ENCODE results near the gene MBNL3.

Gene MBNL3

DNA sequence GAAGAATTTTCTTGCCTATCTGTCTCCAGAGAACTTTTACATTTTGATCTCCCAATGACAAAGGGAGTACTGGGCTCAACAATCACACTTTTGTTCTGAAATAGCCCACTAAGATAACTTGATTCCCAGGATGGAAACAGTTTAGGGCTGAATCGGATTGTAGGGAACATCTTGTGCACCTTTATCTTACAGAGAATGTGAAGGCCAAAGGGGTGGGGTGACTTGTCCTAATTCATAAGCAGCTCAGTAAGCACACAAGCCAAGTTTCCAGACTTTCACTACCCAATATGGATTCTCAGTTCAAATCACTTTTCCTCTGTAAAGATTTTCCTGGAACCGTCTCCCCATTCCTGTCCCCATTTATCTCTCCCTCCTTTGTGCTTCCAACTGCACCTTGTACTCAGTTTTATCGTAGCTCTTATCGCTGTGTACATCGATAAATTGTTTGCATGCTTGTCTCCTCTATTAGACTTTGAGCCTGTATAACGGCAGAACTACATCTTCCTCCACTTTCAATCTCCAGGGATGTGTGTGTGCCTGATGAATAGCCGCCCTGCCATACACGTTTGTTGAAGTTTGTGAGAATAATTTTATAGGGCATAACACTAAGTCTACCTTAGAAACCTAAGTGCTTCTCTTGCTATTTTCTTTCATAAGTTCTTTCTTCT, 77.4 kb downstream of the MBNL3 start:
- no peaks in the 10 kb centered on the region for H3K4me1 ChIP-seq (ENCODE audit: control insufficient read depth in 1 of 2, insufficient read depth in 1 of 2, low read depth in 1 of 2, low read length in 1 of 2)
- no peaks in the 10 kb centered on the region for H3K27me3 ChIP-seq
- TF ChIP-seq, protein P1, sequence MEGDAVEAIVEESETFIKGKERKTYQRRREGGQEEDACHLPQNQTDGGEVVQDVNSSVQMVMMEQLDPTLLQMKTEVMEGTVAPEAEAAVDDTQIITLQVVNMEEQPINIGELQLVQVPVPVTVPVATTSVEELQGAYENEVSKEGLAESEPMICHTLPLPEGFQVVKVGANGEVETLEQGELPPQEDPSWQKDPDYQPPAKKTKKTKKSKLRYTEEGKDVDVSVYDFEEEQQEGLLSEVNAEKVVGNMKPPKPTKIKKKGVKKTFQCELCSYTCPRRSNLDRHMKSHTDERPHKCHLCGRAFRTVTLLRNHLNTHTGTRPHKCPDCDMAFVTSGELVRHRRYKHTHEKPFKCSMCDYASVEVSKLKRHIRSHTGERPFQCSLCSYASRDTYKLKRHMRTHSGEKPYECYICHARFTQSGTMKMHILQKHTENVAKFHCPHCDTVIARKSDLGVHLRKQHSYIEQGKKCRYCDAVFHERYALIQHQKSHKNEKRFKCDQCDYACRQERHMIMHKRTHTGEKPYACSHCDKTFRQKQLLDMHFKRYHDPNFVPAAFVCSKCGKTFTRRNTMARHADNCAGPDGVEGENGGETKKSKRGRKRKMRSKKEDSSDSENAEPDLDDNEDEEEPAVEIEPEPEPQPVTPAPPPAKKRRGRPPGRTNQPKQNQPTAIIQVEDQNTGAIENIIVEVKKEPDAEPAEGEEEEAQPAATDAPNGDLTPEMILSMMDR (IDR thresholded peaks at IDR 0.05) = no peak
- H3K9me3 ChIP-seq = no peaks in the 10 kb centered on the region
- H3K4me3 ChIP-seq (ENCODE audit: low read depth in 1 of 2, low read length in 1 of 2) = no peak overlapping the region
- H3K36me3 ChIP-seq = no peaks in the 10 kb centered on the region
- H3K27ac ChIP-seq = no peak overlapping the region

DNA sequence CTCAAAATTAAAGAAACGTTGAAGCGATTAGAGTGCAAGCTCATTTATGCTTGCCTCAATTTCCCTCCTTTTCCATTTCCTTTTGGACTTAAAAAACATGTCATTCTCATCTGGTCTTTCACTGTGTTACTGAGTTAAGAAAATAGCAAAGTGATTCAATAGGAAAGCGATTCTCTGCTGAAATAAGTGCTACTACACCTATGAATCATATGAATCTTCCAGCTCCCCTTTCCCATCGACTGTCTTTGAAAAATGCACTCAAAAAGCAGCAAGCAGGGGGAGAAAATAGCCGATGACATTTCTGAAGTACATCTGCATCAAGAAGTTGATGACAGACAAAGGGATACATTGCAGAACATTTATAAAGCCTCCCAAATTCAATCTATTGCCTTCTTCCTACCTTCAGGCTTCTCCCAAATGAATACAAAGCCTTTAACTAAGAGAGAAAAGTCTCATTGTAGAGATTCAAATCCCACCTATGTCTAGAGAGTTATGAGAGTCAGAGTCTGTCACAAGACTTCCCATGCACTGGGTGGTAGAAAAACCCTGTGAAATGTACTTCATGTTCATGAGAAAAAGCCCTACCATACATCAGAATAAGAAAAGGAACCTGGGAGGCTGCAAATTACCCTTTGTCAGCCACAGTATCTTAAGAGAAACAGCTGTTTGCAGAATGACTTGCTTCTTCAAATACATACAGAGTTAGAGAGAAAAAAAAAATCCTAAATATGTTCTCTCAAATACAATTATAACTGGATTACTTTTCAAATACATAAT, 78.9 kb downstream of the MBNL3 start:
- Histone ChIP-seq H3K36me3 (no peaks in the 10 kb centered on the region), H3K4me1 (ENCODE audit: control insufficient read depth in 1 of 2, insufficient read depth in 1 of 2, low read depth in 1 of 2, low read length in 1 of 2) (no peaks in the 10 kb centered on the region), H3K27ac (no peak overlapping the region), H3K4me3 (ENCODE audit: low read depth in 1 of 2, low read length in 1 of 2) (no peak overlapping the region), H3K27me3 (no peaks in the 10 kb centered on the region), H3K9me3 (no peaks in the 10 kb centered on the region)
- TF ChIP-seq, protein P1 (IDR thresholded peaks at IDR 0.05) = no peak

DNA sequence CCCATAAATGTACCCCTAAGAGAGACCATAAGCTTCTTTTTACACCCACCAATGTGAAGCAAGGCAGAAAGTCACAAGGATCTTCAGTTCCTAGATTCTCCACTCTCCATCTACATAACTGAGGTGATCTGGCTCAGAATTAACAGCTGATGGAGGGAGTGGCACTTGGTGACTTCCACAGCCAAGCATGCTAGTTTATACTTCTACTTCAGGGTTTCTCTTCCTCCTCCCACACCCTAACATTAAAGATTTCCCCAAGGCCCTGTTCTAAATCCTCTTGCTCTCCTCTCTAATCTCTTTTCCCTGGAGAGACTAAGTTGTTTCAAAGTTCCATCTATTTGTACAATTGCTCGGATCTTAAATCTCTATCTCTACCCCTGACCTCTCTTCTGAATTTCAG, 81.1 kb downstream of the MBNL3 start:
- H3K9me3 ChIP-seq = no peaks in the 10 kb centered on the region
- TF ChIP-seq, protein P1 (IDR thresholded peaks at IDR 0.05) = no peak
- no peak overlapping the region for H3K27ac ChIP-seq
- H3K4me3 ChIP-seq (ENCODE audit: low read depth in 1 of 2, low read length in 1 of 2) = no peak overlapping the region
- no peaks in the 10 kb centered on the region for H3K27me3 ChIP-seq
- peaks cover 0 to 3% of the 10 kb centered on the region in 2 experiments for H3K4me1 ChIP-seq (ENCODE audit: control insufficient read depth in 1 of 2, insufficient read depth in 1 of 2, low read depth in 1 of 2, low read length in 1 of 2)
- H3K36me3 ChIP-seq = no peaks in the 10 kb centered on the region

DNA sequence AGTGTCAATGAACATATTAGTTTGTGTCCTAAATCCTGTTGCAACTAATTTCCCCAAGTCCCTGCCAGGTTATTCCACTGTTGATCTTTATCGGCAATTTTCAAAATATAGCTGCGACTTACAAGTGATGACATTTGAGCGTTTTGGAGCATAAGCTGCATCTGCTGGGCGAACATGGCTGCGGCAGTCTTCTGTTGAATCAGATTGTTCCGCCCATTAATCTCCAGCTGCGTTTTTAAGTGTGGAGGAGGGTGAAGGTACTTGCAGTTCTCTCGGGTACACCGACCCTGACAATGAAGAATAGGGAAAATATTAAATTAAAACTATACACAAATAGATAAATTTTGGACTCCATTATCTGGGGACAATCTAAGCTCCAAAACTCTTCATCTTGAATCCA, 82.7 kb downstream of the MBNL3 start:
- Histone ChIP-seq H3K27ac (no peak overlapping the region), H3K9me3 (no peaks in the 10 kb centered on the region), H3K4me1 (ENCODE audit: control insufficient read depth in 1 of 2, insufficient read depth in 1 of 2, low read depth in 1 of 2, low read length in 1 of 2) (peaks cover 0 to 7% of the 10 kb centered on the region in 2 experiments), H3K27me3 (no peaks in the 10 kb centered on the region), H3K4me3 (ENCODE audit: low read depth in 1 of 2, low read length in 1 of 2) (no peak overlapping the region), H3K36me3 (no peaks in the 10 kb centered on the region)
- TF ChIP-seq, protein P1 (IDR thresholded peaks at IDR 0.05) = no peak

DNA sequence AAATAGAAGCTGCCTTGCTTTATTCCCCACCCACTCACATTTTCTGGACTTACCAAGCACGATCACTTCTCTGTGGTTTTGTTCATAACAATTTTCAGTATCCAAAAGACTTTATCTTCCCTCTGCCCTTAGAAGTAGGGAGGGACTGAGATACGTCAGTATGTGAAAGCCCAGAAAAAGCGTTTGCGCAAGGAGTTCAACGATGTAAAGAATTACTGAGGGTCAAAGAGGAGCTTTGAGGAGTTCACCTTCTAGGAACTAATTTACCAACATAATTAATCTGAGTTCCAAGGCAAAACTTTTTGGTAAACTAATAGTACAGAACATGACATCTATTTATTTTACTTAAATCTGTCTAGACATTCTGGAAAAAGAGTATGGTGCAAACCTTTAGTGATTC, 84.6 kb downstream of the MBNL3 start:
- H3K27ac ChIP-seq = no peak overlapping the region

More for the DNA sequence above, 84.6 kb downstream of the MBNL3 start:
- Histone ChIP-seq H3K4me1 (ENCODE audit: control insufficient read depth in 1 of 2, insufficient read depth in 1 of 2, low read depth in 1 of 2, low read length in 1 of 2) (peaks cover 6 to 17% of the 10 kb centered on the region in 2 experiments), H3K27me3 (no peaks in the 10 kb centered on the region), H3K36me3 (no peaks in the 10 kb centered on the region), H3K9me3 (no peaks in the 10 kb centered on the region), H3K4me3 (ENCODE audit: low read depth in 1 of 2, low read length in 1 of 2) (no peak overlapping the region)
- TF ChIP-seq, protein P1 (IDR thresholded peaks at IDR 0.05) = no peak
